Right lobe of liver (tissue), 6 donors: Measurements from ENCODE around the gene DUSP11. TPM values are rescaled to one million over a fixed set of nuclear protein-coding genes. Genes with fewer than 3 reads are reported as not detected.
A peak's percentile ranks its signal among the peaks of the same experiment; 100 is the strongest.
"Not testable (repeated sequence)": the region's sequence is repeated elsewhere in the genome, so short reads cannot be mapped to it uniquely, and the experiment has no call there.

ENCODE experiments used
- ATAC-seq, 4 donors: fragments of 200-7000 bp; cut with Tn5 transposase; one replicate each; pipeline ENCODE4 v1.9.1; 2020; ENCODE audit warnings: mild to moderate bottlenecking in 4 of 4, moderate library complexity in 4 of 4
- DNase-seq, 3 donors: peaks; one replicate each; pipeline ENCODE4 v3.0.0-alpha.2; 2020
- H3K27ac ChIP-seq, 3 donors: fragments of 200-600 bp; one replicate each; pipeline ENCODE4 v1.8.0; 2022
- H3K27me3 ChIP-seq, 2 donors: fragments of 200-600 bp; one replicate each; pipeline ENCODE4 v1.8.0; 2022
- H3K36me3 ChIP-seq, 4 donors: fragments of 200-600 bp; sonication (generic) in 1 of 4; one replicate each; pipeline versions ENCODE4 v1.5.1 to v1.8.0; 2017 to 2022; ENCODE audit warnings: control low read depth in 1 of 4
- H3K4me1 ChIP-seq, 4 donors: fragments of 200-600 bp; sonication (generic) in 1 of 4; one replicate each; pipeline versions ENCODE4 v1.5.1 to v1.8.0; 2017 to 2022; ENCODE audit warnings: control low read depth in 1 of 4
- H3K4me3 ChIP-seq, 3 donors: fragments of 200-600 bp; one replicate each; pipeline ENCODE4 v1.8.0; 2022
- H3K9me3 ChIP-seq, 4 donors: fragments of 200-600 bp; sonication (generic) in 1 of 4; one replicate each; pipeline versions ENCODE4 v1.5.1 to v1.8.0; 2017 to 2022; ENCODE audit warnings: control low read depth in 1 of 4
- CTCF ChIP-seq, 4 donors: fragments of 200-600 bp in 3 of 4; fragments of 450-650 bp in 1 of 4; IDR thresholded peaks; one replicate each; pipeline versions ENCODE4 v1.5.1 to v1.8.0; 2016 to 2022; ENCODE audit warnings: antibody characterized with exemption in 4 of 4, mild to moderate bottlenecking in 2 of 4
- POLR2A ChIP-seq: fragments of 450-650 bp; IDR thresholded peaks from one replicate; pipeline ENCODE4 v1.6.1; 2017; ENCODE audit warnings: antibody characterized with exemption, mild to moderate bottlenecking
- WGBS: methylation state at CpG from one replicate; pipeline ENCODE4 v1.1.6; 2018; ENCODE audit warnings: low coverage, low lambda C conversion rate; ENCODE audit not compliant: insufficient coverage; ENCODE audit errors: missing lambda C conversion rate; 5-methylcytosine and 5-hydroxymethylcytosine counted together
- intact Hi-C, 2 donors: fragments of 100-400 bp; cut with DNase I; formaldehyde crosslinking; loops; one replicate each; pipeline versions ENCODE4 v1.11.2 to v1.14.1; 2022
- total RNA-seq, 6 experiments: library from RNA; depleted of rRNA in 2 of 6; stranded (reverse); fragments of >200 nt in 2 of 6; fragmentation: NEBNext Ultra II Directional in 3 of 6; extraction: Animal tissue kit (Norgen Biotek cat#: 25700) in 3 of 6; gene quantifications; one replicate each; pipeline versions ENCODE4 v1.1.0 to v1.2.4, GENCODE V29; 2016 to 2023
- donor health status: DM: no; HTN: yes; CAD: no.
- donor health status: DM: no; HTN: no; CAD: no.
- donor health status: DM: no; HTN: no; CAD: no.
- donor health status: DM: no; HTN: yes; CAD: no.
- donor health status: DM: no; HTN: yes; CAD: no.

The DUSP11 gene
- total RNA-seq, 6 experiments from 2014 or later, result 5.7 to 14.2 (median 9.1) TPM

- DNase-seq (no peak), ATAC-seq (no peak)
- peak in 1 of 4 donors; percentile 2 for TF ChIP-seq CTCF (IDR thresholded peaks at IDR 0.05)
- no peak for TF ChIP-seq POLR2A
- Histone ChIP-seq H3K27me3 (no peaks in the 10 kb centered on the region), H3K27ac (peak overlapping the region in 1 of 3 donors; percentile 88), H3K4me3 (peak overlapping the region in 2 of 3 donors; percentile 68 to 85), H3K36me3 (peaks cover 0 to 9% (median 3%) of the 10 kb centered on the region in 4 donors), H3K9me3 (no peaks in the 10 kb centered on the region), H3K4me1 (peaks cover 0 to 11% (median 0%) of the 10 kb centered on the region in 4 donors)
- 1% methylated on average over 6 of the region's 7 CpGs for WGBS
- intact Hi-C loops, result no loop called here
These were observed 307 bp upstream of the DUSP11 start for GRCh38 chr2:73780237-73780582.

- H3K9me3 ChIP-seq, ATAC-seq, intact Hi-C loops, DNase-seq, H3K27me3 ChIP-seq: not testable (repeated sequence)
- Histone ChIP-seq H3K4me3 (peak overlapping the region; percentile 53 to 85 (median 68)), H3K36me3 (peaks cover 0 to 17% (median 9%) of the 10 kb centered on the region in 4 donors), H3K4me1 (peaks cover 0 to 11% (median 0%) of the 10 kb centered on the region in 4 donors), H3K27ac (peak overlapping the region in 1 of 3 donors; percentile 83)
- 67% methylated on average over 15 of the region's 18 CpGs for WGBS
These were observed 936 bp downstream of the DUSP11 start for GRCh38 chr2:73778867-73779466.

- DNase-seq, result no peak
- intact Hi-C loops, result no loop called here
- no peaks in the 10 kb centered on the region for H3K9me3 ChIP-seq
- no peaks in the 10 kb centered on the region for H3K27me3 ChIP-seq
- TF ChIP-seq POLR2A, result no peak
- no peak for TF ChIP-seq CTCF (IDR thresholded peaks at IDR 0.05)
- H3K27ac ChIP-seq, result no peak overlapping the region
- peaks cover 0 to 37% (median 18%) of the 10 kb centered on the region in 4 donors for H3K36me3 ChIP-seq
- WGBS, result 84% methylated on average over 7 of the region's 8 CpGs
- H3K4me1 ChIP-seq, result peaks cover 0 to 11% (median 0%) of the 10 kb centered on the region in 4 donors
- H3K4me3 ChIP-seq, result no peak overlapping the region
- no peak for ATAC-seq
These were observed 2.9 kb downstream of the DUSP11 start for GRCh38 chr2:73776869-73777519.

- Histone ChIP-seq H3K9me3 (no peaks in the 10 kb centered on the region), H3K4me1 (peaks cover 0 to 11% (median 0%) of the 10 kb centered on the region in 4 donors), H3K27ac (no peak overlapping the region), H3K36me3 (peaks cover 0 to 37% (median 18%) of the 10 kb centered on the region in 4 donors), H3K4me3 (no peak overlapping the region), H3K27me3 (no peaks in the 10 kb centered on the region)
- TF ChIP-seq POLR2A (no peak), CTCF (IDR thresholded peaks at IDR 0.05) (no peak)
- intact Hi-C loops, result no loop called here
- 88% methylated on average over 4 of the region's 4 CpGs for WGBS
- DNase-seq (no peak), ATAC-seq (no peak)
These were observed 3.5 kb downstream of the DUSP11 start for GRCh38 chr2:73776381-73776780.

GRCh38 chr2:73772819-73773218 lies 7.1 kb downstream of the DUSP11 start:
- Histone ChIP-seq H3K9me3 (no peaks in the 10 kb centered on the region), H3K27ac (no peak overlapping the region), H3K4me1 (no peaks in the 10 kb centered on the region), H3K4me3 (no peak overlapping the region), H3K27me3 (no peaks in the 10 kb centered on the region), H3K36me3 (peaks cover 0 to 57% (median 25%) of the 10 kb centered on the region in 4 donors)
- ATAC-seq, result no peak
- TF ChIP-seq POLR2A, result no peak
- TF ChIP-seq CTCF (IDR thresholded peaks at IDR 0.05), result no peak
- intact Hi-C loops, result no loop called here
- no peak for DNase-seq
